Stimulated activated naive CD8-positive, alpha-beta T cell treated with anti-CD3 and anti-CD28 coated beads, Interleukin-15, Interleukin-2, amounts not matched to agents 100 ng/mL and 50 ng/mL, for 24 hours (primary cell): ENCODE data around the gene FSCN2.
A peak's percentile ranks its signal among the peaks of the same experiment; 100 is the strongest.

Source experiments
- H3K27ac Mint-ChIP-seq: one replicate; pipeline ENCODE4 v1.8.0; 2021; ENCODE audit warnings: mild to moderate bottlenecking, mixed read lengths
- H3K27me3 Mint-ChIP-seq: one replicate; pipeline ENCODE4 v1.8.0; 2021; ENCODE audit warnings: mixed read lengths
- H3K36me3 Mint-ChIP-seq: one replicate; pipeline ENCODE4 v1.8.0; 2021; ENCODE audit warnings: low read depth, mixed read lengths
- H3K4me1 Mint-ChIP-seq: one replicate; pipeline ENCODE4 v1.8.0; 2021; ENCODE audit warnings: low read depth, mixed read lengths
- H3K4me3 Mint-ChIP-seq: one replicate; pipeline ENCODE4 v1.8.0; 2021; ENCODE audit warnings: mild to moderate bottlenecking, mixed read lengths
- H3K9me3 Mint-ChIP-seq: one replicate; pipeline ENCODE4 v1.8.0; 2021; ENCODE audit warnings: mixed read lengths

Gene FSCN2

GRCh38 chr17:81573794-81574642, 45.8 kb downstream of the FSCN2 start:
- H3K27ac Mint-ChIP-seq = no peak overlapping the region
- no peaks in the 10 kb centered on the region for H3K27me3 Mint-ChIP-seq
- H3K9me3 Mint-ChIP-seq = no peaks in the 10 kb centered on the region
- peaks cover 50% of the 10 kb centered on the region for H3K36me3 Mint-ChIP-seq
- H3K4me3 Mint-ChIP-seq = no peak overlapping the region
- H3K4me1 Mint-ChIP-seq = peaks cover 9% of the 10 kb centered on the region

- H3K4me1 Mint-ChIP-seq = peaks cover 13% of the 10 kb centered on the region
- H3K4me3 Mint-ChIP-seq = no peak overlapping the region
- no peaks in the 10 kb centered on the region for H3K27me3 Mint-ChIP-seq
- peaks cover 52% of the 10 kb centered on the region for H3K36me3 Mint-ChIP-seq
- no peaks in the 10 kb centered on the region for H3K9me3 Mint-ChIP-seq
- H3K27ac Mint-ChIP-seq = no peak overlapping the region
These were observed 46.4 kb downstream of the FSCN2 start for GRCh38 chr17:81574643-81574956.

- Mint-ChIP-seq H3K4me3 (no peak overlapping the region), H3K36me3 (peaks cover 56% of the 10 kb centered on the region), H3K4me1 (peaks cover 20% of the 10 kb centered on the region), H3K9me3 (no peaks in the 10 kb centered on the region), H3K27me3 (no peaks in the 10 kb centered on the region), H3K27ac (no peak overlapping the region)
These were observed 47.7 kb downstream of the FSCN2 start for GRCh38 chr17:81575836-81576235.

- Mint-ChIP-seq H3K9me3 (no peaks in the 10 kb centered on the region), H3K36me3 (peaks cover 58% of the 10 kb centered on the region), H3K27ac (no peak overlapping the region), H3K4me3 (no peak overlapping the region), H3K27me3 (no peaks in the 10 kb centered on the region), H3K4me1 (peaks cover 20% of the 10 kb centered on the region)
These were observed 48.6 kb downstream of the FSCN2 start for GRCh38 chr17:81576621-81577277.

GRCh38 chr17:81577278-81578000, 49.3 kb downstream of the FSCN2 start:
- Mint-ChIP-seq H3K4me3 (no peak overlapping the region), H3K4me1 (peaks cover 20% of the 10 kb centered on the region), H3K27ac (peak overlapping the region; percentile 71), H3K36me3 (peaks cover 59% of the 10 kb centered on the region), H3K9me3 (no peaks in the 10 kb centered on the region), H3K27me3 (no peaks in the 10 kb centered on the region)

- peaks cover 59% of the 10 kb centered on the region for H3K36me3 Mint-ChIP-seq
- peak overlapping the region; percentile 71 for H3K27ac Mint-ChIP-seq
- H3K9me3 Mint-ChIP-seq = no peaks in the 10 kb centered on the region
- H3K27me3 Mint-ChIP-seq = no peaks in the 10 kb centered on the region
- H3K4me1 Mint-ChIP-seq = peaks cover 20% of the 10 kb centered on the region
- H3K4me3 Mint-ChIP-seq = no peak overlapping the region
These were observed 49.9 kb downstream of the FSCN2 start for GRCh38 chr17:81578038-81578441.

GRCh38 chr17:81578561-81579225, 50.5 kb downstream of the FSCN2 start:
- Mint-ChIP-seq H3K27me3 (no peaks in the 10 kb centered on the region), H3K4me1 (peaks cover 20% of the 10 kb centered on the region), H3K27ac (peak overlapping the region; percentile 33), H3K4me3 (no peak overlapping the region), H3K9me3 (no peaks in the 10 kb centered on the region), H3K36me3 (peaks cover 64% of the 10 kb centered on the region)

GRCh38 chr17:81579298-81579697, 51.1 kb downstream of the FSCN2 start:
- Mint-ChIP-seq H3K27me3 (no peaks in the 10 kb centered on the region), H3K36me3 (peaks cover 70% of the 10 kb centered on the region), H3K9me3 (no peaks in the 10 kb centered on the region), H3K27ac (no peak overlapping the region), H3K4me1 (peaks cover 20% of the 10 kb centered on the region), H3K4me3 (no peak overlapping the region)

- H3K9me3 Mint-ChIP-seq = no peaks in the 10 kb centered on the region
- H3K4me1 Mint-ChIP-seq = peaks cover 20% of the 10 kb centered on the region
- H3K27me3 Mint-ChIP-seq = no peaks in the 10 kb centered on the region
- H3K4me3 Mint-ChIP-seq = no peak overlapping the region
- H3K27ac Mint-ChIP-seq = peak overlapping the region; percentile 63
- H3K36me3 Mint-ChIP-seq = peaks cover 75% of the 10 kb centered on the region
These were observed 51.7 kb downstream of the FSCN2 start for GRCh38 chr17:81579821-81580321.

GRCh38 chr17:81580481-81580880, 52.3 kb downstream of the FSCN2 start:
- H3K27ac Mint-ChIP-seq = peak overlapping the region; percentile 63

GRCh38 chr17:81581758-81582157, 53.6 kb downstream of the FSCN2 start:
- H3K27me3 Mint-ChIP-seq = no peaks in the 10 kb centered on the region

More at GRCh38 chr17:81580481-81580880, 52.3 kb downstream of the FSCN2 start:
- Mint-ChIP-seq H3K4me1 (peaks cover 20% of the 10 kb centered on the region), H3K4me3 (no peak overlapping the region), H3K27me3 (no peaks in the 10 kb centered on the region), H3K9me3 (no peaks in the 10 kb centered on the region), H3K36me3 (peaks cover 77% of the 10 kb centered on the region)

GRCh38 chr17:81582341-81582740, 54.2 kb downstream of the FSCN2 start:
- H3K36me3 Mint-ChIP-seq = peaks cover 74% of the 10 kb centered on the region
- no peak overlapping the region for H3K4me3 Mint-ChIP-seq
- no peak overlapping the region for H3K27ac Mint-ChIP-seq
- H3K4me1 Mint-ChIP-seq = peaks cover 20% of the 10 kb centered on the region
- no peaks in the 10 kb centered on the region for H3K9me3 Mint-ChIP-seq
- H3K27me3 Mint-ChIP-seq = no peaks in the 10 kb centered on the region

More at GRCh38 chr17:81581758-81582157, 53.6 kb downstream of the FSCN2 start:
- Mint-ChIP-seq H3K9me3 (no peaks in the 10 kb centered on the region), H3K27ac (no peak overlapping the region), H3K36me3 (peaks cover 75% of the 10 kb centered on the region), H3K4me1 (peaks cover 20% of the 10 kb centered on the region), H3K4me3 (no peak overlapping the region)

GRCh38 chr17:81582749-81583148, 54.6 kb downstream of the FSCN2 start:
- no peaks in the 10 kb centered on the region for H3K27me3 Mint-ChIP-seq
- no peak overlapping the region for H3K27ac Mint-ChIP-seq
- peaks cover 71% of the 10 kb centered on the region for H3K36me3 Mint-ChIP-seq
- no peaks in the 10 kb centered on the region for H3K9me3 Mint-ChIP-seq
- no peak overlapping the region for H3K4me3 Mint-ChIP-seq
- H3K4me1 Mint-ChIP-seq = peaks cover 20% of the 10 kb centered on the region

- Mint-ChIP-seq H3K4me1 (peaks cover 12% of the 10 kb centered on the region), H3K9me3 (no peaks in the 10 kb centered on the region), H3K27me3 (no peaks in the 10 kb centered on the region), H3K4me3 (no peak overlapping the region), H3K27ac (no peak overlapping the region), H3K36me3 (peaks cover 72% of the 10 kb centered on the region)
These were observed 55.6 kb downstream of the FSCN2 start for GRCh38 chr17:81583589-81584342.
